ENCODE data around the gene PFDN2.

PFDN2 gene

GRCh38 chr1:161052899-161053298 is 64.9 kb downstream of the PFDN2 start:
- Histone ChIP-seq H3K4me1 (ENCODE audit: low read length) (no peaks in the 10 kb centered on the region), H3K9me2 (replicated peaks; ENCODE audit: insufficient read depth, low read length) (no peaks in the 10 kb centered on the region), H3K27me3 (replicated peaks; ENCODE audit: insufficient read depth, low read length) (no peaks in the 10 kb centered on the region), H3K9me3 (replicated peaks; ENCODE audit: insufficient read depth, low read length) (no peaks in the 10 kb centered on the region), H2AFZ (ENCODE audit: low read length) (no peak overlapping the region), H3K9ac (ENCODE audit: low read length) (no peak overlapping the region), H3K79me2 (ENCODE audit: low read length) (peaks cover 30% of the 10 kb centered on the region), H3K4me2 (ENCODE audit: low read depth, low read length) (no peak overlapping the region), H3K4me3 (ENCODE audit: low read length) (no peak overlapping the region), H4K20me1 (ENCODE audit: insufficient read depth, low read length) (no peaks in the 10 kb centered on the region), H3K36me3 (replicated peaks; ENCODE audit: insufficient read depth, low read length) (peaks cover 39% of the 10 kb centered on the region), H3F3A (ENCODE audit: insufficient read depth, low read length) (peaks cover 14% of the 10 kb centered on the region; the same call in 1 of the 2 replicates), H3K27ac (ENCODE audit: low read length) (no peak overlapping the region)
- TF ChIP-seq EZH2phosphoT487 (IDR thresholded peaks at IDR 0.05; ENCODE audit: low read length): no peak
- no peak for TF ChIP-seq CTCF (IDR thresholded peaks at IDR 0.05; ENCODE audit: low read length)
- TF ChIP-seq EZH2 (optimal IDR thresholded peaks at IDR 0.05; ENCODE audit: low read depth, low read length): no peak
- DNase-seq: no peak

GRCh38 chr1:161051219-161051618 is 66.6 kb downstream of the PFDN2 start:
- no peak overlapping the region for H3K27ac ChIP-seq (ENCODE audit: low read length)
- H3K9me3 ChIP-seq (replicated peaks; ENCODE audit: insufficient read depth, low read length): no peaks in the 10 kb centered on the region
- no peaks in the 10 kb centered on the region for H3K27me3 ChIP-seq (replicated peaks; ENCODE audit: insufficient read depth, low read length)
- peaks cover 13% of the 10 kb centered on the region for H3K4me1 ChIP-seq (ENCODE audit: low read length)
- no peak for DNase-seq
- H3K4me3 ChIP-seq (ENCODE audit: low read length): no peak overlapping the region
- no peak for TF ChIP-seq CTCF (IDR thresholded peaks at IDR 0.05; ENCODE audit: low read length)
- TF ChIP-seq EZH2 (optimal IDR thresholded peaks at IDR 0.05; ENCODE audit: low read depth, low read length): no peak
- TF ChIP-seq EZH2phosphoT487 (IDR thresholded peaks at IDR 0.05; ENCODE audit: low read length): no peak
- no peak overlapping the region for H3K4me2 ChIP-seq (ENCODE audit: low read depth, low read length)
- peaks cover 31% of the 10 kb centered on the region for H3F3A ChIP-seq (ENCODE audit: insufficient read depth, low read length)
- no peaks in the 10 kb centered on the region for H3K9me2 ChIP-seq (replicated peaks; ENCODE audit: insufficient read depth, low read length)
- no peaks in the 10 kb centered on the region for H4K20me1 ChIP-seq (ENCODE audit: insufficient read depth, low read length)
- peaks cover 28% of the 10 kb centered on the region for H3K36me3 ChIP-seq (replicated peaks; ENCODE audit: insufficient read depth, low read length)
- peaks cover 14% of the 10 kb centered on the region for H3K79me2 ChIP-seq (ENCODE audit: low read length)
- no peak overlapping the region for H2AFZ ChIP-seq (ENCODE audit: low read length)
- H3K9ac ChIP-seq (ENCODE audit: low read length): no peak overlapping the region

Data from MM.1S (cell line).